Hematopoietic multipotent progenitor cell treated with erythropoietin and hydrocortisone succinate and interleukin-3 and kit ligand, for 4 days (in vitro differentiated cells): ENCODE data around the gene ITPKC.
A peak's percentile ranks its signal among the peaks of the same experiment; 100 is the strongest.
"Not testable (repeated sequence)": the region's sequence is repeated elsewhere in the genome, so short reads cannot be mapped to it uniquely, and the experiment has no call there.

Experiments used
- DNase-seq: peaks from one replicate; pipeline ENCODE4 v3.0.0-alpha.2; 2015

The ITPKC gene

GRCh38 chr19:40717880-40718773, 1.2 kb downstream of the ITPKC start:
- no peak for DNase-seq

- peak; percentile 29 for DNase-seq
Observed at GRCh38 chr19:40718774-40719391, 2.0 kb downstream of the ITPKC start.

- no peak for DNase-seq
Observed at GRCh38 chr19:40719414-40719894, 2.5 kb downstream of the ITPKC start.

GRCh38 chr19:40721140-40721486, 4.2 kb downstream of the ITPKC start:
- no peak for DNase-seq

- DNase-seq = no peak
Observed at GRCh38 chr19:40721936-40722661, 5.2 kb downstream of the ITPKC start.

GRCh38 chr19:40723661-40724254, 6.8 kb downstream of the ITPKC start:
- DNase-seq = no peak

- DNase-seq = no peak
Observed at GRCh38 chr19:40724315-40724714, 7.4 kb downstream of the ITPKC start.

- no peak for DNase-seq
Observed at GRCh38 chr19:40724855-40725254, 7.9 kb downstream of the ITPKC start.

GRCh38 chr19:40726279-40726678, 9.4 kb downstream of the ITPKC start:
- no peak for DNase-seq

GRCh38 chr19:40730065-40730464, 13.2 kb downstream of the ITPKC start:
- not testable (repeated sequence) for DNase-seq

GRCh38 chr19:40732304-40732703, 15.4 kb downstream of the ITPKC start:
- not testable (repeated sequence) for DNase-seq

- DNase-seq = no peak
Observed at GRCh38 chr19:40733149-40733548, 16.2 kb downstream of the ITPKC start.

- no peak for DNase-seq
Observed at GRCh38 chr19:40735013-40735771, 18.3 kb downstream of the ITPKC start.

- DNase-seq = no peak
Observed at GRCh38 chr19:40736661-40737060, 19.7 kb downstream of the ITPKC start.

- no peak for DNase-seq
Observed at GRCh38 chr19:40737102-40737644, 20.3 kb downstream of the ITPKC start.

- DNase-seq = no peak
Observed at GRCh38 chr19:40739030-40739839, 22.3 kb downstream of the ITPKC start.

- DNase-seq = no peak
Observed at GRCh38 chr19:40739871-40740703, 23.2 kb downstream of the ITPKC start.

GRCh38 chr19:40740747-40741146, 23.8 kb downstream of the ITPKC start:
- DNase-seq = no peak

- peak; percentile 43 for DNase-seq
Observed at GRCh38 chr19:40741527-40742390, 24.8 kb downstream of the ITPKC start.
